ENCODE measurements around the gene EFNA3. TPM values are rescaled to one million over a fixed set of nuclear protein-coding genes. Genes with fewer than 3 reads are reported as not detected.

Gene EFNA3
- total RNA-seq, 1 donor from 2014 or later, result 2.9 TPM

- peak overlapping the region; percentile 43 for H2AFZ ChIP-seq (ENCODE audit: low read depth, low read length)
- peaks cover 16% of the 10 kb centered on the region for H3K27me3 ChIP-seq (ENCODE audit: insufficient read depth, low read length)
- H3K27ac Mint-ChIP-seq (ENCODE audit: unreplicated experiment), result no peak overlapping the region
Measured at GRCh38 chr1:155093911-155094621, 15.4 kb downstream of the EFNA3 start.

GRCh38 chr1:155094622-155094948 is 15.9 kb downstream of the EFNA3 start:
- no peak overlapping the region for H3K9ac ChIP-seq (ENCODE audit: low read length)
- H4K20me1 ChIP-seq (ENCODE audit: insufficient read depth, low read length), result no peaks in the 10 kb centered on the region
- Mint-ChIP-seq H3K9me3 (ENCODE audit: unreplicated experiment) (no peaks in the 10 kb centered on the region), H3K4me1 (ENCODE audit: low read depth, unreplicated experiment) (peaks cover 10% of the 10 kb centered on the region), H3K27ac (ENCODE audit: unreplicated experiment) (no peak overlapping the region), H3K4me3 (ENCODE audit: unreplicated experiment) (no peak overlapping the region), H3K27me3 (ENCODE audit: low read depth, unreplicated experiment) (peaks cover 11% of the 10 kb centered on the region), H3K36me3 (ENCODE audit: low read depth, unreplicated experiment) (no peaks in the 10 kb centered on the region)
- H2AFZ ChIP-seq (ENCODE audit: low read depth, low read length), result no peak overlapping the region
- no peaks in the 10 kb centered on the region for H3K79me2 ChIP-seq (ENCODE audit: insufficient read depth, low read length)
- H3K4me2 ChIP-seq (ENCODE audit: low read length), result no peak overlapping the region
- H3K27me3 ChIP-seq (ENCODE audit: insufficient read depth, low read length), result peaks cover 17% of the 10 kb centered on the region
- DNase-seq (ENCODE audit: low read depth) (no peak), FAIRE-seq (no peak)
- H3K4me1 ChIP-seq (ENCODE audit: insufficient read depth, low read length), result peaks cover 7% of the 10 kb centered on the region
- H3K36me3 ChIP-seq (ENCODE audit: insufficient read depth, low read length), result no peaks in the 10 kb centered on the region
- H3K4me3 ChIP-seq (ENCODE audit: insufficient read depth, low read depth, low read length), result no peak overlapping the region
- H3K9me3 ChIP-seq (ENCODE audit: insufficient read depth, low read depth, low read length), result no peaks in the 10 kb centered on the region
- no peak for TF ChIP-seq CTCF (IDR thresholded peaks at IDR 0.05; ENCODE audit: insufficient read depth, low read depth, low read length)
- no peak for TF ChIP-seq EZH2 (IDR thresholded peaks at IDR 0.05; ENCODE audit: insufficient read depth, low read length)
- H3K27ac ChIP-seq (ENCODE audit: low read depth, low read length), result no peak overlapping the region

More at GRCh38 chr1:155093911-155094621, 15.4 kb downstream of the EFNA3 start:
- no peaks in the 10 kb centered on the region for H3K36me3 ChIP-seq (ENCODE audit: insufficient read depth, low read length)
- no peak overlapping the region for H3K4me3 ChIP-seq (ENCODE audit: insufficient read depth, low read depth, low read length)
- H4K20me1 ChIP-seq (ENCODE audit: insufficient read depth, low read length), result no peaks in the 10 kb centered on the region
- no peak for TF ChIP-seq EZH2 (IDR thresholded peaks at IDR 0.05; ENCODE audit: insufficient read depth, low read length)
- peak; percentile 22 for TF ChIP-seq CTCF (IDR thresholded peaks at IDR 0.05; ENCODE audit: insufficient read depth, low read depth, low read length)
- no peak overlapping the region for H3K9ac ChIP-seq (ENCODE audit: low read length)
- Mint-ChIP-seq H3K9me3 (ENCODE audit: unreplicated experiment) (no peaks in the 10 kb centered on the region), H3K36me3 (ENCODE audit: low read depth, unreplicated experiment) (no peaks in the 10 kb centered on the region), H3K4me3 (ENCODE audit: unreplicated experiment) (no peak overlapping the region), H3K27me3 (ENCODE audit: low read depth, unreplicated experiment) (peaks cover 11% of the 10 kb centered on the region), H3K4me1 (ENCODE audit: low read depth, unreplicated experiment) (peaks cover 10% of the 10 kb centered on the region)
- peaks cover 7% of the 10 kb centered on the region for H3K4me1 ChIP-seq (ENCODE audit: insufficient read depth, low read length)
- no peak overlapping the region for H3K4me2 ChIP-seq (ENCODE audit: low read length)
- no peaks in the 10 kb centered on the region for H3K79me2 ChIP-seq (ENCODE audit: insufficient read depth, low read length)
- no peak for FAIRE-seq
- H3K27ac ChIP-seq (ENCODE audit: low read depth, low read length), result no peak overlapping the region
- peak; percentile 38 for DNase-seq (ENCODE audit: low read depth)
- no peaks in the 10 kb centered on the region for H3K9me3 ChIP-seq (ENCODE audit: insufficient read depth, low read depth, low read length)

GRCh38 chr1:155099331-155099730 is 20.7 kb downstream of the EFNA3 start:
- Histone ChIP-seq H3K4me3 (ENCODE audit: insufficient read depth, low read depth, low read length) (no peak overlapping the region), H3K4me1 (ENCODE audit: insufficient read depth, low read length) (no peaks in the 10 kb centered on the region), H2AFZ (ENCODE audit: low read depth, low read length) (no peak overlapping the region), H3K36me3 (ENCODE audit: insufficient read depth, low read length) (no peaks in the 10 kb centered on the region), H3K9me3 (ENCODE audit: insufficient read depth, low read depth, low read length) (no peaks in the 10 kb centered on the region), H3K79me2 (ENCODE audit: insufficient read depth, low read length) (no peaks in the 10 kb centered on the region), H4K20me1 (ENCODE audit: insufficient read depth, low read length) (no peaks in the 10 kb centered on the region), H3K27me3 (ENCODE audit: insufficient read depth, low read length) (peaks cover 17% of the 10 kb centered on the region), H3K9ac (ENCODE audit: low read length) (no peak overlapping the region), H3K4me2 (ENCODE audit: low read length) (no peak overlapping the region), H3K27ac (ENCODE audit: low read depth, low read length) (no peak overlapping the region)
- Mint-ChIP-seq H3K4me3 (ENCODE audit: unreplicated experiment) (no peak overlapping the region), H3K9me3 (ENCODE audit: unreplicated experiment) (no peaks in the 10 kb centered on the region), H3K27ac (ENCODE audit: unreplicated experiment) (no peak overlapping the region), H3K27me3 (ENCODE audit: low read depth, unreplicated experiment) (no peaks in the 10 kb centered on the region), H3K4me1 (ENCODE audit: low read depth, unreplicated experiment) (peaks cover 1% of the 10 kb centered on the region), H3K36me3 (ENCODE audit: low read depth, unreplicated experiment) (no peaks in the 10 kb centered on the region)
- FAIRE-seq (no peak), DNase-seq (ENCODE audit: low read depth) (no peak)
- no peak for TF ChIP-seq EZH2 (IDR thresholded peaks at IDR 0.05; ENCODE audit: insufficient read depth, low read length)
- TF ChIP-seq CTCF (IDR thresholded peaks at IDR 0.05; ENCODE audit: insufficient read depth, low read depth, low read length), result no peak
